SKM-1 treated with dmso at 0.1 percent for 144 hours (cell line): ENCODE results near the gene PBRM1.
"Not testable (repeated sequence)": the region's sequence is repeated elsewhere in the genome, so short reads cannot be mapped to it uniquely, and the experiment has no call there.

Experiments
- DNase-seq: peaks from one replicate; lab custom pipeline; 2025; ENCODE audit not compliant: unreplicated experiment; lab: John Stamatoyannopoulos, UW

PBRM1 gene

GRCh38 chr3:52685709-52686691 lies at the start of gene PBRM1, which contains the start of gene GNL3:
Gene PBRM1, minus strand, starts transcription at chr3:52685913.
Gene GNL3, plus strand, starts transcription at chr3:52686032. Its CDS starts 61 bp downstream, at chr3:52686093.
- DNase-seq: peak; percentile 88

GRCh38 chr3:52733256-52733891 lies 47.7 kb upstream of the PBRM1 start:
- no peak for DNase-seq

- no peak for DNase-seq
These were observed 45.9 kb upstream of the PBRM1 start for GRCh38 chr3:52731590-52731989.

- peak; percentile 16 for DNase-seq
These were observed 45.0 kb upstream of the PBRM1 start for GRCh38 chr3:52730681-52731080.

DNA sequence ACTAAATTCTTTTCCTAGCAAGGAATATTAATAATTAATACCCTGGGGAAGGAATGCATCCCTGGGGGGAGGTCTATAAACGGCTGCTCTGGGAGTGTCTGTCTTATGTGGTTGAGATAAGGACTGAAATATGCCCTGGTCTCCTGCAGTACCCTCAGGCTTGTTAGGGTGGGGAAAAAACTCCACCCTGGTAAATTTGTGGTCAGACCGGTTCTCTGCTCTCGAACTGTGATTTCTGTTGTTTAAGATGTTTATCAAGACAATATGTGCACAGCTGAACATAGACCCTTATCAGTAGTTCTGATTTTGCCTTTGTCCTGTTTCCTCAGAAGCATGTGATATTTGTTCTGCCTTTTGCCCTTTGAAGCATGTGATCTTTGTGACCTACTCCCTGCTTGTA lies 43.0 kb upstream of the PBRM1 start:
- DNase-seq: not testable (repeated sequence)

DNA sequence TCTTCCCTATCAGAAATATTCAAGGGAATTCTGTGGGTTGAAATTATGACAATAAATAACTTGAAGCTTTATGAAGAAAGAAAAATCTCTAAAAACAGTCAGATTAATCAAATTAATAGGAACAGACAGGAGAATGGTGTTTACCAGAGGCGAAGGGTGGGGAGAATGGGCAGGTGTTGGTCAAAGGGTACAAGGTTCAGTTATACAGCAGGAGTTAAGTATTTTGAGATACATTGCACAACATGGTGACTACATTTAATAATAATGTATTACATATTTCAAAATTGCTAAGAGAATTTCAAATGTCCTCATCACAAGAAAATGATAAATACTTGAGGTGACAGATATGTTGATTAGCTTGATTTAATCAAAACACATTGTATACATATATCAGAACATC lies 38.8 kb upstream of the PBRM1 start:
- no peak for DNase-seq

- DNase-seq: no peak
These were observed 38.2 kb upstream of the PBRM1 start for GRCh38 chr3:52723935-52724334.

DNA sequence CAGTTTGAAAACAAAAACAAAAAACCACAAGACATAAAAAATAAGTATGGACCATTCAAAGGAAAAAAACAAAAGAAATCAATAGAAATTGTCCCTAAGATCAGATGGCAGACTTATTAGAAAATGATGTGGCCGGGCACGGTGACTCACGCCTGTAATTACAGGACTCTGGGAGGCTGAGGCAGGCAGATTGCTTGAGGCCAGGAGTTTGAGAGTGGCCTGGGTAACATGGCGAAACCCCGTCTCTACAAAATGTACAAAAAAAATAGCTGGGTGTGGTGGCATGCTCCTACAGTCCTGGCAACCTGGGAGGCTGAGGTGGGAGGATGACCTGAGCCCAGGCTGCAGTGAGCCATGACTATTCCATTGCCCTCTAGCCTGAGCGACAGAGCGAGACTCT lies 36.8 kb upstream of the PBRM1 start:
- DNase-seq: no peak

DNA sequence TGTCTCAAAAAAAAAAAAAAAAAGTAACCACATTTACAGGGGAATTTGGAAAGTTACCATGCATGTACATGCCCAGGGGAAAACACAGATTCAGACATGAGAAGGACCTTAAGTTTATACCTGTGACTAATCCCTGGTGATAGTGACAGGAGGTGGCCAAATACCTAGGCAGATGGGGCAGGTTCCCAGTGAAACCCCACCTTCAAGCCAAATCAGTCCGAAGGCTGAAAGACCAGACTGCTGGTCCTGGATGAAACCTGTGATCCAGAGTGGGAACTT lies 36.0 kb upstream of the PBRM1 start:
- DNase-seq: no peak

GRCh38 chr3:52721002-52721729 lies 35.5 kb upstream of the PBRM1 start:
- DNase-seq: peak; percentile 96

DNA sequence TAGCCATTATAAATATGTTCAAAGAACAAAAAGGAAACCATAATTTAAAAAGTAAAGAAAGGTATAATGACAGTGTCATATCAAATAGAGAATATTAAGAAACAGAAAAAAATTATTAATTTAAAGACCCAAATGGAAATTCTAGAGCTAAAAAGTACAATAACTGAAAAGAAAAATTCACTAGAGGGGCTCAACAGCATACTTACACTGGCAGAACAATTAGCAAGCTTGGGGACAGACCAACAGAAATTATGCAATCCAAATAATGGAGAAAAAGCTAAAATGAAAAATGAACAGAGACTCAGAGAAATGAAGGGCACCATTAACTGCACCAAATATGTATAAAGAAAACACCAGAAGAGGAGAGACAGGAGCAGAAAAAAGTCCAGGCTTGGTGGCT lies 33.9 kb upstream of the PBRM1 start:
- DNase-seq: no peak

GRCh38 chr3:52715714-52716305 lies 30.1 kb upstream of the PBRM1 start:
- DNase-seq: no peak

DNA sequence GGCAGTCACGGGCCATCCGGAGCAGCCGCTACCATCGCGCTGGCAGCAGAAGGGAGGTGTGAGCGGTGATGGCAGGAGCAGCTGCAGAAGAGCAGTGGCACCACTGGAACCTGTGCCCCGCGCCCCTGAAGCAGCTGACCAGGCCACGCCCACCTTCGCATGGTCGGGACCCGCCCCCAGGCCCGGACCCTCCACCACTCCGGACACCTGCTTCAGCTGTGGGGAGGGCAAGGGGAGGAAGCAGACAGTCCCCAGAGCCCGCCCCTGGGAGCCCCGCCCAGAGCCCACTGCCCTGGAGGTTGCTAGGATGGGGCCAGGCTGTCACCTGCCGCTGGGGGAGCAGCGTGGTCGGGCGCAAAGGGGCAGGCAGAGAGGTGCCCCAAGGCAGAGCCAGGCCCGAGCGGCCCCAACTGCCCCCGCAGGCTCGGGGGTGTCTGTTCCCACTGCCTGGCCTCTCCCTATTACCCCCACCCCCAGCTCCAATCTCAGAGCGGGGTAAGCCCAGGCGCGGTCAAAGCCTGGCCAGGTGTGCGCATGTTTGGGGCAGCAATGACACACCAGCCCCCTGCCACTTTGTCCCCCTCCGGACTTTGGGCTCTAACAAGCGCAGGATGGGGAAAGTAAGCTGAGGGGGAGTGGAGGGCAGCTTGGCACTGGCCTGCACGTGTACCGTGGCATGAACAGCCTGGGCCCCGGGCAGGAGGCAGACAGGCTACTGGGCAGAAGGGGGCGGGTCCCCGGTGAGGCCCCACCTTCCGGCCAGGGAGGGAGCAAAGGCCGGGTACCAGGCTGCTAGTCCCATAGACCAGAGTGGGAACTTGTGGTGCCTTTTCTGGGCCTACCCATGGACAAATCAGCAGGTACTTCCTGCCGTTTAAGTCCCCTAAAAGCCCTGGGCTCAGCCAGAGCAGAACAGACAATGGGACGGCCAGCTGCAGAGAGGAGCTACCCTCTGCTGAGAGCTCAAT lies 28.9 kb upstream of the PBRM1 start:
- DNase-seq: no peak

DNA sequence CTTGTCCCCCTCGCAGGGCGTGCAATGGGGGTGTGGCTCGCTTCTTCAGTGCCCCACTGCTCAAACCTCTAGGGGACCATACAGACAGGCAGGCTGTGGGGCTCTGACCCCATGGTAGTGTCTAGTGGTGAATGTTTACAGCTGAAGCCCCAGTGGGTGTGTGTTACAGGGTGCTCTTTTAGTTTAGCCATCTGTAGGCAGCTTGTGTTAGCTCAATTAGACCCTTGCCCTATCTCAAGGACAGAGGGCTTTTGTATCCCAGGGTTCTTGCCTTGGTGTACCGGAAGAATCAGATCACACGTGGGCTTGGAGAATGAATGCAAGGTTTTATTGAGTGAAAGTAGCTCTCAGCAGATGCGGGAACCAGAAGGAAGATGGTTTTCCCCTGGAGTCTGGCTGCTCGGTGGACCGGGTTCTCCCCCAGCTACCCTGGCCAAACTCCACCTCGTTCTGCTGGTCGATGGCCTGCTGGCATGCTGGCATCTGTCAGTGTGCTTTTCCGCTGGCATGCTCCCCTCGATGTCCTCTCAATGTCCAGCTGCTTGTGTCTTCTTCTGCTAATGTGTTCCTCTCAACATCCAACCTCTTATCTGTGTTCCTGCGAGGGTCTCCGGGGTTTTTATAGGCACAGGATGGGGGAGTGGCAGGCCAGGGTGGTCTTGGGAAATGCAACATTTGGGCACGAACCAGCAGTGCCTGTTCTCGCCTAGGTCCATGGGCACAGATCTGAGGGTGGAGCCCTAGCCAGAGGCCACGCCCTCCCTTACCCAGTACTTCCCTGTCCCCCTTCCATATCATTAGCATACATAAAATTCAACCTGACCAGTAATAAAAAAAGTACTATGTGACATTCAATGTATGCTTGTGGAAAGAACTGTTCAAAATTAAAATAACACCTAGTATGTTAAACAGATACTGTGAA lies 26.8 kb upstream of the PBRM1 start:
- DNase-seq: no peak

DNA sequence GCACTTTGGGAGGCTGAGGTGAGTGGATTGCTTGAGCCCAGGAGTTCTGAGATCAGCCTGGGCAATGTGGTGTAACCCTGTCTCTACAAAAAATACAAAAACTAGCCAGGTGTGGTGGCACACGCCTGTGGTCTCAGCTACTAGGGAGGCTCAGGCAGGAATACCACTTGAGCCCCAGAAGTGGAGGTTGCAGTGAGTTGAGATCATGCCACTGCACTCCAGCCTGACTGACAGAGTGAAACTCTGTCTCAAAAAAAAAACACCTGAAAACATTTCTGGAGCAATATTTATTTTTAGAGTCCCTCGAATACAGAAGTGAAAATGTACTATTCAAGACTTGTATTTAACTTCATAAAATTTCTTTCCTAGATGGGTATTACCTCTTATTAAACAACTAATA lies 24.8 kb upstream of the PBRM1 start:
- DNase-seq: no peak

DNA sequence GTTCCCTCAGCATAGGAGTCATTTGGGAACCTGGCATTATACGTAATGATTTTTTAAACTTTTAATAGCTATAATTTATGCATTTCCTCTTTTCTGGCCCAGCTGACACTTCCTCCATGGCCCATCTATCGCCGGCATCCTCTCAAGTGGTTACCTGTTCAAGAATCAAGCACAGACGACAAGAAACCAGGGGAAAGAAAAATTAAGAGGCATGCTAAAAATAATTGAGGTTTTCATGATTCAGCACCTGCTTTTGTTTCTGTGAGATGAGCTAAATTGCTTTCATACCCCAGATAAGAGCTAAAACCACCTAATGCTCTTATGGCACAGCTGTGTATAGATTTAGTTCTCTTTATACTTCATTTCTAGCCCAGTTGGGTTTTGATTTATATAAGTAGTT lies 21.9 kb upstream of the PBRM1 start:
- no peak for DNase-seq

- peak; percentile 80 for DNase-seq
These were observed 20.3 kb upstream of the PBRM1 start, which contains the start of the genes GLT8D1 and SPCS1 for GRCh38 chr3:52705688-52706686. Gene GLT8D1, minus strand, starts transcription at chr3:52705791. Its CDS starts 5,331 bp downstream, at chr3:52700460. Gene SPCS1, plus strand, starts transcription at chr3:52706106. Its CDS starts 141 bp downstream, at chr3:52706247.

DNA sequence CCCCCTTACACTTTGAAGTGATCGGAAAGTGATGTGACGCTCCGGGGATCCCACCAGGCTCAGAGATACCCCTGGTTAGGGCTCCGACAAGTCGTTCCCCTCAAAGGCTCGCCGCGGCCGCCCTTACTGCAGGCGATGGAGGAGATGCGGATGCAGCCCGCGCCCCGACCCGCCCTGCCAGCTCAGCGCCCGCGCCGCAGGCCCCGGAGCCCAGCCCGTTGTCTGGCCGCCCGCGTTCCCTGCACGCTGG lies 19.6 kb upstream of the PBRM1 start:
- DNase-seq: no peak
